Measurements from ENCODE around the gene MAP3K2.

MAP3K2 gene

DNA sequence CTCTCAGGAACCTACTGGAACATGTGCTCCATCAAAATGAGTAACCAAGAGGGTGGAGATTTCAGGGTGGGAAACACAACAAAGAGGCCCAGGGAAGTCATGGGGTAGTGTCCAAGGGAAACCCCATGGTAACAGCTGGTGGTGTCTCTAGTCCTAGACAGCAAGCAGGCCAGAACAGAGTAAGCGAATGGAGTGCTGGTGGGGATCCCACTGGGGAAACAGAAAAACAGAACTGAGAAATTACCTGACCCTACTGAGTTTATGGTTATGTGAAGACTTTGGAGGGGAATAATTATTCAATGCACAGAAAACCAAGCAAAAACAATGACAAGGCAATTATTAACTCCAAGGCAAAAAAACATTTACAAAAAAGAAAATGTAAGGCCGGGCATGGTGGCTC, 110.7 kb downstream of the MAP3K2 start:
- no peak for DNase-seq

DNA sequence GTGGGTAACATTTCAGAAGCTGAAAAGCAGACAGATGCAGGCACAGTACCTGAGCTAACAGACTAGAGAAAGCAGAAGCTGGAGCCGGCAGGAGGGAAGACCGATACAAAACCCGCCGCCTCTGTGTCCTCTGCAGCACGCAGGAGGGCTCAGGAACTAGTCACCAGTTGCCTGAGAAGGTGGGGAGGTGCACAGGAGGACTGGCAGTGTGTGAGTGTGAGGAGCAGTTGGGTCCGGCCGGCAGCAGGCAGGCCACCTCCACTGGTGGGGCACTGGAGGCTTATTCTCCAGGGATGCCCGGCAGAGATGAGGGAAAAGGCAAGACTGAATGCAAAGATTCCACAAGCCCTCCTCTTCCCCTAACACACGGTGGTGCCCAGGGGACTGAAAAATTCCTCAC, 112.0 kb downstream of the MAP3K2 start:
- DNase-seq = no peak

DNA sequence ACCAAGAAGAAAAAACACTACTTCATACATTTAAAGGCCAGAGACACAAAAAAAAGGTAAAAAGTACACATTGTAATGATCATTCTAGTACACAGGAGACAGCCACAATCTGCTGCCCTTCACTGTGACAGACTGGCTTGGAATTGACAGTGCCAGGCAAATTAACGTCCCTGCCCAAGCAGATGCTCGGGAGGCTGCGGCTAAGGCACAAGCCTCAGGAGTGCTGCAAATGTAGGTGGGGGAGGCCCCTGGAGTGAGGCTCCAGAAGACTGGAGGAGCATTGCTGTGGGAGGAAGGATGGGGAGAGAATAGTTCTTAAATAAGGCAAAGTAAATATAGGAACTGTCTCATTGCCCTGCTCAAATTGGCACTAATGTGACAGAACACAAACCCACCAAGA, 112.4 kb downstream of the MAP3K2 start:
- no peak for DNase-seq

DNA sequence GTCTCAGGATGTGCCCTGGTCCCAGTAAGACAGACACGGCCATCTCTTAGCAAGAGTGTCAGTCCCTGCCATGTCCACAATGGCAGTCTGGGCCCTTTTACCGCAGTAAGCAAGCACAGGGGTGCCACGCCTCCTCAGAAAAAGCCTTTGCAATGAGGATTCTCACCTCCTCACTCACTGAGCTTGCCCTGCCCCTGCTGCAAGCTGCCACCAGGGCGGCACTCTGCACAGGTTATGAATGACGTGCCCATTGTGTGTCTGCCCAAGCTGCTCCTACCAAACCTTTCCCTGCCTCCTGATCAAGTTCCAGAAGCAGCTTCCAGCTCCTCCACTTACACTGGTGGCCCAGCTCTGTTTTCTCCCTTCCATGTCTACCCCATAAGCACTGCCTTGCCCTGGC, 117.1 kb downstream of the MAP3K2 start:
- no peak for DNase-seq

DNA sequence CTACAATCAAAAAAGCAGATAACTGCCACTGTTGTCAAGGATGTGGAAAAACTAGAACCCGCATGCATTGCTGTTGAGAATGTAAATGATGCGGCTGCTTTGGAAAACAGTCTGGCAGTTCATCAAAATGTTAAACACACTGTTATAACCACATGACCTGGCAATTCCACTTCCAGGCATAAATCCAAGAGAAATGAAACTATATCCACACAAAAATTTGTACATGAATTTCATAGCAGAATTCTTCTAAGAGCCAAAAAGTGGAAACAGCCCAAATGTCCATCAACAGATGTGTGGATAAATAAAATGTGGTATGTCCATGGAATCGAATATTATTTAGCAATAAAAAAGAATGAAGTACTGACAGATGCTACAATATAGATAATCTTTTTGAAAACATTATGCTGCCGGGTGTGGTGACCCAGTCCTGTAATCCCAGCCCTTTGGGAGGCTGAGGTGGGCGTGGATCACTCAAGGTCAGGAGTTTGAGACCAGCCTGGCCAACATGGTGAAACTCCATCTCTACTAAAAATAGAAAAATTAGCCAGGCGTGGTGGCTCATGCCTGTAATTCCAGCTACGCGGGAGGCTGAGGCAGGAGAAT, 125.9 kb downstream of the MAP3K2 start:
- no peak for DNase-seq

DNA sequence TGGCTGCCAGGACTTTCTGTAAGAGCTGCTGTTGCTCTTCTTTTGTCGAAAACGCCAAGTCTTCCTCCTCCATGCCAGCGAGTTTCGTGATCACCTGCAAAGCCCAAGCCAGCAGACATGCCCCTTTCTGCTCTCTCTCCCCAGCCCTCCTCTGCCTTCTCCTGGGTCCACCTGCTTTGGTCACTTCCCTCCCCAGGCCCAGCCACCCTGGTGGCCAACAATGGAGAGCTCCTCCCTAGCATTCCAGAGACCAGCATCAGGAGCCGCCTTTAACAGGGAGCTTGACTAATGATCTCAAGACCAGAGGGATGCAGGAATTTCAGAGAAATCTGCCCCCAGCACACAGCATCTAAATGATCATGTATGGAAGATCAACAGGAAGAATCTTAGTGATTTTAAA, 128.4 kb downstream of the MAP3K2 start:
- no peak for DNase-seq

- no peak for DNase-seq
Observed at GRCh38 chr2:127256866-127257265, 130.9 kb downstream of the MAP3K2 start.

GRCh38 chr2:127256381-127256780, 131.4 kb downstream of the MAP3K2 start:
- no peak for DNase-seq

GRCh38 chr2:127255721-127256120, 132.1 kb downstream of the MAP3K2 start:
- DNase-seq = no peak

- no peak for DNase-seq
Observed at GRCh38 chr2:127255146-127255545, 132.6 kb downstream of the MAP3K2 start.

GRCh38 chr2:127254386-127254981, 133.3 kb downstream of the MAP3K2 start:
- DNase-seq = no peak
